Measurements from ENCODE around the gene SPEM3.
"Not testable (repeated sequence)": the region's sequence is repeated elsewhere in the genome, so short reads cannot be mapped to it uniquely, and the experiment has no call there.

SPEM3 gene

DNA sequence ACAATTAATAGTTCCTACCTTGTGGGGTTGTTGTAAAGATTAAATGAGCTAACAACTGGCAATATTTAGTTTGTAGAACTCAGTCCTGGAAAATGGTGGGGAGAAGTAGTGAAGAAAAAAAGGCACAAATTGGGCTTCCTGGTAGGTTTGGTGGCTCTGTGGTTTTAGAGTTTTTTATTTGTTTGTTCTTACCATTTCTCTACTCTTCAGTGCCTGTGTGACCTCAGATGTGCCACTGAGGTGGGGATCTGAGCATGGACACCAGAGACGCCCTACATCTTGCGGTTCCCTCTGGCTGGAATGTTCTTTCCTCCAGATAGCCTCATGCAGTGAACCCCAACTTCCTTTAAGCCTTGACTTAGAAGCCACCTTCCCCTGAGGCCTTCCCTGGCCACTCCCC lies 43.1 kb downstream of the SPEM3 start:
- DNase-seq (ENCODE audit: low read depth), result no peak

- DNase-seq (ENCODE audit: low read depth), result not testable (repeated sequence)
Observed at GRCh38 chr17:7474767-7475166, 46.1 kb downstream of the SPEM3 start.

- no peak for DNase-seq (ENCODE audit: low read depth)
Observed at GRCh38 chr17:7475764-7476422, 47.2 kb downstream of the SPEM3 start.

GRCh38 chr17:7476494-7476893 lies 47.8 kb downstream of the SPEM3 start:
- no peak for DNase-seq (ENCODE audit: low read depth)

DNA sequence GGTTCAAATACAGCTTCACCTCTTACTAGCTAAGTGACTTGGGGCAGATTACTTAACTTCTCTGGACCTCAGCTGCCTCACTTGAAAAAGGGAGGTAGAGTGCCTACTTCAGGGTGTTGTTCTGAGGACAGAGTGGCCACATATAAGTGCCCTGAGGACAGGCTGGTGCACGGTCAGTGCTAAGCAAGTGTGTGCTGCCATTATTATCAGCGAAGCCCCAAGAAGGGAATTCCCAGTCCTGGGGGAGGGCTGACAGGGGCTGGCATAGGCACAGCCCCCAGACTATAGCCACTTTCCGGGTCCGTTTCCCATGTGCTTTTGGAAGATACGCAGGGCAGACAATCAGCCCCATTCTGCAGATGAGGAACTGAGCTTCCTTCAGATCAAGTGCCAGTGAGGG lies 48.3 kb downstream of the SPEM3 start:
- no peak for DNase-seq (ENCODE audit: low read depth)

DNA sequence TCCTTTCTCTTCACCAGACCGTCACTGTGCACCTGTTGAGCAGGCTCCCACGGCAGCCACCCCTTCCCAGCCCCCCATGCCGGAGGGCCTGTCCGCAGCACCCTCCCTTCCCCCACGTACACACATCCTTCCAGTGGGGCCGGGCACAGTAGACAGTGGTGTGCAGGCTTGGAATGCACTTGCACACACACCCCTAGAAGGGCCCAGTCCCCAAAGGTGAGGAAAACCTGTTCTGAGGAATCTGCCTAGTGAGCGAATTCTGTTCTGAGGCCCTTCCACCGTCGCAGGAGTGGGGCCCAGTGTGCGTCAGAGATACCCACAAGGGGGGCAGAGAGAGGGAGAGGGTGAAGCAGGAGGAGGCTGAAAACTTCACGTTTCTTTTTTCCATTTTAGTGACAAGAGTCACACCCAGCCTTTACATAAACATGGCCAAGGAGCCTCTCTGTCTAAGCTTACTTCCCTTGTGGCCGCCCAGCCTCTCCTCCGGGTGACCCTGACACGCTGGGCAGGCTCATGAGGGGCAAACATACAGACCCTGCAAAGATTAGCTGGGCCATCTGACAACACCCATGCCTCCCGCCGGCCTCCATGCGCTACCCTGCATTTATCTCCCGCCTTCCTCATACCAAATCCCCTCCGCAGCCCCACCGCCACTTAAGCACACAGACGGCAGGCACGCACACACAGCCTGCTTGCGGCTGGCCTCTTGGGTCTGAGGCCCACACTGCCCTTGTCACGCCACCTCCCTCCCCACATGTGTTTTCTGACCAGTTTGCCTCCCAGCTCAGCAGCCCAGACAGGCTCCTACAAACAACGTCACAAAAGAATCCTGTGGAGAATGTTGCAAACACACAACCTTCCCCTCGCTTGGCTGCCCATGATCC lies 49.0 kb downstream of the SPEM3 start:
- DNase-seq (ENCODE audit: low read depth), result no peak

- no peak for DNase-seq (ENCODE audit: low read depth)
Observed at GRCh38 chr17:7478276-7479212, 49.9 kb downstream of the SPEM3 start.

GRCh38 chr17:7479213-7480088 lies 50.8 kb downstream of the SPEM3 start, which contains the start of gene ZBTB4:
TSS of gene ZBTB4 (minus strand) at chr17:7479631. CDS start at chr17:7466801, 12,830 bp downstream.
- DNase-seq (ENCODE audit: low read depth), result no peak

DNA sequence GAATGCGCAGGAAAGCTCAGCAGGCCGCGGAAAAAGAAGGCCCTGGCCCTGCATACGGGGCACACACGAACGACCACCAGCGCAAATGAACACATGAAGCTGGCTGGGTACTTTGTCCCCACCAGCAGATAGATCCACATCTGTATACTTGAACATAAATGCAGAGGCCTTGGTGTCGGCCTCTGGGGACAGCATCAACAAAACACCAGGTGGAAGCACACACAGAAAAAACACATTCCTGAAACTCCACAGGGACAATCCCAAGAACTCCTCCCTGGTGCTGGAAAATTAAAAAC lies 51.4 kb downstream of the SPEM3 start:
- DNase-seq (ENCODE audit: low read depth), result no peak

DNA sequence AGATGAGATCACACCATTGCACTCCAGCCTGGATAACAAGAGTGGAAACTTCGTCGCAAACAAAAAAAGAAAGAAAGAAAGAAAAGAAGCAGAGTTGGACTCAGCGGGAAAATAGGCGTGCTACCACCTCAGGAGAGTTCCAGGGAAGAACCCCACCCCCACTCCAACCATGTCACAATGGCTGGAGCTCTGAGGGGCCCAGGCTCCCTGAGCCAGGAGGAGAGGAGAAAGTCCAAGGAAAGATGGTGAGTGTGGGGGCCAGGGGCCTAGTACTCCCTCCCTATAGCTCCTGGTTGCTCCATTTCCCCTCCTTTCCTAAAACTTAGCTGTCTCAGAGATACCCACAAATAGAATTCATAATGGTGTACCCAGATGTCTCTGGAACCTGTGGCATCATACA lies 52.6 kb downstream of the SPEM3 start, which contains the start of gene SLC35G6:
TSS of gene SLC35G6 (plus strand) at position 172 of the 400 bp plus-strand sequence. CDS start at position 243, 71 bp downstream.
- not testable (repeated sequence) for DNase-seq (ENCODE audit: low read depth)

GRCh38 chr17:7481842-7482741 lies 53.4 kb downstream of the SPEM3 start:
- DNase-seq (ENCODE audit: low read depth), result not testable (repeated sequence)

All from HS-27A (cell line).